NCI-H460 (cell line): Measurements from ENCODE around the gene XYLB. TPM values are rescaled to one million over a fixed set of nuclear protein-coding genes. Genes with fewer than 3 reads are reported as not detected.
"Not testable (repeated sequence)": the region's sequence is repeated elsewhere in the genome, so short reads cannot be mapped to it uniquely, and the experiment has no call there.

ENCODE experiments used
- DNase-seq: peaks from one replicate; pipeline ENCODE4 v3.0.0-alpha.2; 2016; ENCODE audit warnings: low read depth; ENCODE audit errors: extremely low read depth
- total RNA-seq: library from RNA; depleted of rRNA; stranded (reverse); fragments of >200 nt; shearing (Covaris generic); gene quantifications from 2 replicates; pipeline ENCODE4 v1.2.3, GENCODE V29; 2014

Gene XYLB
- total RNA-seq, 1 experiment from 2014 or later: 4.4 TPM

DNA sequence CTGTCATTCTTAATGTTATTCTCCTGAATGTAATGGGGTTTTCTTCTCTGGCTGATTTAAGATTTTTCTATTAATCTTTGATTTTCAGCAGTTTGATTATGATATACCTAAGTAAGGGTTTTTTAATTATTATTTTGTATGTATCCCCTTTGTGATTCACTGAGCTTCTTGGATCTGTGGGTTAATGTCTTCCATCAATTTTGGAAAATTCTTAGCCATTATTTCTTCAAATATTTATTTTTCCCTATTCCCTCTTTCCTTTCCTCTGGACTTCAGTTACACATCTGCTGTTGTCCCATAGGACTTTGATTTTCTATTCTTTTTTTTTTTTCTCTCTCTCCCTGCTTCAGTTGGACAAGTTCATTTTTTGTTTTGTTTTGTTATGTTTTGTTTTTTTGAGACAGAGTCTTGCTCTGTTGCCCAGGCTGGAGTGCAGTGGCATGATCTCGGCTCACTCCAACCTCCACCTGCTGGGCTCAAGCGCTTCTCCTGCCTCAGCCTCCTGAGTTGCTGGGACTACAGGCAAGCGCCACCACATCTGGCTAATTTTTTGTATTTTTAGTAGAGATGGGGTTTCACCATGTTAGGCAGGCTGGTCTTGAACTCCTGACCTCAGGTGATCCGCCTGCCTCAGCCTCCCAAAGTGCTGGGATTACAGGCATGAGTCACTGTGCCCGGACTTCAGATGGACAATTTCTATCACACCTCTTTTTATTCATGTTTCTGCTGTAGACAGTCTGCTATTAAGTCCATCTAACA lies 40.6 kb downstream of the XYLB start:
- DNase-seq: no peak

DNA sequence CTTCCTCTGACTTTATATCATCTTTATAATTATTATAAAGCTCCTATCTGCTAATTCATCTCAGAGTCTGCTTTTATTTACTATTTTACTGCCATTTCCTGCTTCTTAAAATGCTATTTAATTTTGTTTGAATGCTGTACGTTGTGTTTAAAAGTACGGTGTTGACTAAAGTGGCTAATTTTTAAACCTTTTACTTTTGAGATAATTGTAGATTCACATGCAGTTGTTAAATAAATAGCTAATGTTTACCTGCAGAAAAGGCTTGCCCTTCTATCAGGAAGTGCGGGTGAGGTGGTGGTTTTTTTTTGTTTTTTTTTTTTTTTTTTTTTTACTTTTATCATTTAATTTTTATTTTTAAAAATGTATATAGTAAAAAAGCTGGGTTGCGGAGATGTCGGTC lies 41.3 kb downstream of the XYLB start:
- DNase-seq: no peak

DNA sequence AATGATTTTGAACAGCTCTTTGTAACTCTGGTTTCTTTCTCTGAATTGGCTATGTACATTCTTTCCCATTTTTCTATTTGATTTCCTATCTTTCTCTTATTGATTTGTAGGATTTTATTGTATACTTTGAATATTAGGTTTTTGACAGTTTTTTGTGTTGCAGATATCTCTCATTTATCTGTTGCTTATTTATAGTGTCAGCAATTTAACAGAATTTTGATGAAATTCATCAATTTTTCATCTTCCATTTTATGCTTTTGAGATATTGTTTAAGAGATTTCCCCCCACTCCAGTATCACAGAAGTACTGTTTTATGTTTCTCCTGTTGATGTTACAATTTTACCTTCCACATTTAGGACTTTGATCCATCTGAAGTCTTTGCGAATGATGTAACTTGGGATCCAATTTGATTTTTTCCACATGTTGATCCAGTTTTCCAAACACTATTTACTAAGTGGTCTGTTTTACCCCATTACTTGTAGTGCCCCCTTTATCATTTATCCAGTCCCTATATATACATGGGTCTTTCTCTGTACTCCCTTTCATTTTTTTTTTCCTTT lies 46.1 kb downstream of the XYLB start:
- no peak for DNase-seq

DNA sequence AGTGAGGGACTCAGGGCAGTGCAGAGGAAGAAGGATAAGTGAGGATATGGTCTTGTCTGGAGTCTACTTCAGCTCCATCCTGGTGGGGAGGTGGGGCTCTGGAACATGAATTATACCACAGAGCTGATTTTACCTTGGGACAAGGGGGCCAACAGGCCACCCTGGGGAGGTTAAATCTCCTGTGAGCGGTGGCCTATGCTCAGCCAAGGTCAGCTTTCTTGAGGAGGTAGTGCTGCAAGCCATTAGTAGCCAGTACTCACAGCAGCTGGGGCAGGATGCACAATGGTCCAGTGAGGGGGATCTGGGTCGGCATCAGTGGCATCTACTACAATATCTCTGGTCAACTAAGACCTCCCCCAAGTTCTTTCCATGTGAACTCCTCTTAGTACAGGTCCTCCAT lies 49.7 kb downstream of the XYLB start:
- no peak for DNase-seq

DNA sequence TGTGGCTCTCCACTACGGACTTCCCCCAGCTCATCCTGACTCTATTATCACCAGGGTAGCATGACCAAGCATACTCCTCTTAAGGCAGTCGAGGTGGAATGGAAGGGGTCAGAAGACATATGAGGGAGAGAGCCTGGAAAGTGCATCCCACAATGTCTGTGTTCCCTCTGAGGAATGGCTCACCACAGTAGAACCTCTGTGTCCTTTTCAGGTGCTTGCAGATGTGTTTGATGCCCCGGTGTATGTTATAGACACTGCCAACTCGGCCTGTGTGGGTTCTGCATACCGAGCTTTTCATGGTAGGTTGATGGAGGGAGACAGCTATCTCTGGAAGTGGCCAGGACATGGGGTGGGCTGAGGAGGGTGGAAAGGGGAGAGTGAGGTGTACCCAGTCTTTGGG lies 50.3 kb downstream of the XYLB start:
- no peak for DNase-seq

DNA sequence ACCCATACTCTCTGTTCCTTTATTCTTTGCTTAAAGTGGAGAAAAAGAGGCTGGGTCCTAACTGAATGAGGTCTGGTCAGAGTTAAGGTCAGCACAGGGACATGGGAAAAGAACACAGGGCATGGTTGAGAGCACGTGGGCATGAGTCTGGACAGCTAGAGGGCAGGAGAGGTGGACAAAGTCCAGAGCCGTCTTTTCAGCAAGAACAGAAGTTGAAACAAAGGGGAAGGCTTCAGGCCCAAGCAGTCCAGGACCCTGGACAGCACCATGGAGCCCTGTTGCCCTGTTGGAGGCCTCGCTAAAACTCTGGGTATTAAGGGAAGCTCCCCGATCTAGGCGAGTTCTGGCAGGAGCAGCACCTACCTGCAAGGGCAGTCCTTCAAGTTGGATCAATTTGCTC lies 50.7 kb downstream of the XYLB start:
- peak; percentile 1 for DNase-seq

DNA sequence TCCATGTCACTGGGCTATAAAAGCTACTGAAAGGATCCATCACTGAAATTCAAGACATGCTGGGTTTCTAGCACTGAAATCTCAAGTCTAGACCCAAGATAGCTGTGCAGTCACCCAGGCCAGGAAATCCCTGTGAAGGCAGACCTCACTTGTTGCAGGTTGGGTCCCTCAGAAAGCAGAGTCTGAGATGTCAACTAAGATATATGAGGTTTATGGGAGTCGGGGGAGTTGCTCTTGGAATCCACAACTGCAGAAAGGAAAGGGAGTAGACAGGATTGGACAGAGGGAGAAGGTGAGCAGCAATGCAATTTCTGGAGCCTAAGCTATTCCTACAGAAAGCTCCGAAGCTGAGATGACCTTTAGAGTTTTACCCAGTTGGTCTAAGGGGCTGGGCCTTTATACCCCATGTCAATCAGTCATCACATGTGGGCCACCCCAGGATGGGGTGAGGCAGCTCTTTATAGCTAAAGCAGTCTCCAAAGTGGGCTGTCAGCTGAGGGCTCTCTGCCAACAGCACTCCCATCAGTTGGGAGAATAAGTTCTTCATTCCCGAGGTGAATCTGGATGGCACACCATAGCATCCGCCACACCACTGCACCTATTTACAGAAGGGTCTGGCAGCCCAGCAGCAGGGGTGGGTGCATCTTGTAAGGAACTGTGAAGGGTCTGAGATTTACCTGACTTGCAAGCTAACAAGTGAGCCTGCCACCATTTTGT lies 54.8 kb downstream of the XYLB start:
- no peak for DNase-seq

DNA sequence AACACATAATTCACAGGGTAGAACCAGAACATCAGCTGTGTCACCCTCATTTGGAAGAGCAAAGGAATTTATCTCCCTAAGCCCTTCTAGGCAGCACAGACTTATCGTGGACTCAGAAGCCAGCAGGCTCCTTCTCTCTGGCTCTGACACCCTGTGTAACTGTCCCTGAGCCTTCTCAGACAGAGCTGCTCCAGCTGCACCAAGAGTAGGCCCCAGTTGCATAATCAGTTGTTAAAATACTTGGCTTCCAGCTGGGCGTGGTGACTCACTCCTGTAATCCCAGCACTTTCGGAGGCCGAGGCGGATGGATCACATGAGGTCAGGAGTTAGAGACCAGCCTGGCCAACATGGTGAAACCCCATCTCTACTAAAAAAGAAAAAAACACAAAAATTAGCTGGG lies 57.7 kb downstream of the XYLB start:
- no peak for DNase-seq

DNA sequence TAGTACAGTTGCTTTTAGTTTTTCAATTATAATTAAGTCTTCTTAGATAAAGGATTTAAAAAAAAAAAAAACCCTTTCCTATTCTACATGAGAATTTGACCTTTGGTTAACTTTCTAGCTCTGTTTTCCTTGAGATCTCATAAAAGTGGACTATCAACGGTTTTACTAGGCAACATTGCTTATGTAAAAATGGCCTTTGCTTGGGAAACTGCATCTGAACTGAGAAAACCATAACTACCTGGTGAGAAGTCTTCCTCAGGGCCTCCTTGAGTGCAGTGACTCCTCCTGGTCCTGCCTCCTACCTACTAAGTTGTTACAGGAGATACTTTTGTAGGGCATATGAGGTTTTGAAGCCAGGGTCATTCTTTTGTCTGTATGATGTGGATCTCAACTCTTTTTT lies 65.0 kb downstream of the XYLB start:
- no peak for DNase-seq

DNA sequence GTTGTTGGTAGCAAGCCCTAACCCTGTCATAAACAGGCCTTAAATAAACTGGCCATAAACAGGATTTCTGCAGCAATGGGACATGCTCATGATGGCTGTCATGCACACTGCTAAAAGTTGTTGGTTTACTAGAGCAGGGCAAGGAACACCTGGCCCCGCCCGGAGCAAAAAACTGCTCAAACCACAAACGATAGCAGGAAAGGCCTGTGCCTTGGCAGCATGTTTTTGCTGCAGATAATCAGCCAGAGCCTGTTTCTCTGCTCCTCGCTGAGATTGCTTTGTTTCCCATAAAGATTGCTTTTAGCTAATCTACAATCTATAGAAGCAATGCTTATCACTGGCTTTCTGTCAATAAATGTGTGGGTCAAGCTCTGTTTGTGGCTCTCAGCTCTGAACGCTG lies 74.2 kb downstream of the XYLB start:
- DNase-seq: not testable (repeated sequence)

DNA sequence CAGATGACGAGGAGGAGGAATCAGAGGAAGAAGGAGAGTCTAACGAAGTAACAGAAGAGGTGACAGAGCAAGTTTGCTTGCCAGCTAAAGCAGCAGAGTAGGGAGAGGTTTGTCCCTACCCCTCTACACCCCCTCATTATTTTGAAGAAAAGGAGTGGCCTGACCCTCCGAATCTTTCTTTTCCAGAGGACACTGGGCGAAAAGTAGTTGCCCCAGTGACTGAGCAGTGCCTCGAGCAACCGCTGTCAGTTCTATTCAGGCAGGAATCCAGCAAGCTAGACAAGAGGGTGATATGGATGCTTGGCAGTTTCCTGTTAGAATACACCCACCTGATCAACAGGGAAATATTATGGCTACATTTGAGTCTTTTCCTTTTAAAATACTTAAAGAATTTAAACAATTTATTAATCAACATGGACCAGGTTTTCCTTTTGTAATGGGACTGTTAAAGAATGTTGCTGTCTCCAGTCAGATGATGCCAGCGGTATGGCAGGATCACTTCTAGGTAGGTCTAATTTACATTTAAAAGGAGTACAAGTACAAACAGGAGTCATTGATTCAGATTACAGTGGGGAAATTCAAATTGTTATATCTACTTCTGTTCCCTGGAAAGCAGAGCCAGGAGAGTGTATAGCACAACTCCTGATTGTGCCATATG lies 75.2 kb downstream of the XYLB start:
- no peak for DNase-seq

DNA sequence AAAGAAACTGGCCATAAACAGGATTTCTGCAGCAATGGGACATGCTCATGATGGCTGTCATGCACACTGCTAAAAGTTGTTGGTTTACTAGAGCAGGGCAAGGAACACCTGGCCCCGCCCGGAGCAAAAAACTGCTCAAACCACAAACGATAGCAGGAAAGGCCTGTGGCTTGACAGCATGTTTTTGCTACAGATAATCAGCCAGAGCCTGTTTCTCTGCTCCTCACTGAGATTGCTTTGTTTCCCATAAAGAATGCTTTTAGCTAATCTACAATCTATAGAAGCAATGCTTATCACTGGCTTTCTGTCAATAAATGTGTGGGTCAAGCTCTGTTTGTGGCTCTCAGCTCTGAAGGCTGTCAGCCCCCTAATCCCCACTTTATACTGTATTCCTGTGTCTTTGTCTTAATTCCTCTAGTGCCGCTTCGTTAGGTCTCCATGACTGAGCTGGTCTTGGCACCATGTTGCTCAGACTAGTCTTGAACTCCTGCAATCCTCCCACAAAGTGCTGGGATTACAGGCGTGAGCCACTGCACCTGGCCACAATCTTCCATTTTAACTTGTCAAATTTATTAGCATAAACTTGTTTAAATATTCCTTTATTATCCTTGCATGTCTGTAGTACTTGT lies 80.3 kb downstream of the XYLB start:
- DNase-seq: not testable (repeated sequence)

DNA sequence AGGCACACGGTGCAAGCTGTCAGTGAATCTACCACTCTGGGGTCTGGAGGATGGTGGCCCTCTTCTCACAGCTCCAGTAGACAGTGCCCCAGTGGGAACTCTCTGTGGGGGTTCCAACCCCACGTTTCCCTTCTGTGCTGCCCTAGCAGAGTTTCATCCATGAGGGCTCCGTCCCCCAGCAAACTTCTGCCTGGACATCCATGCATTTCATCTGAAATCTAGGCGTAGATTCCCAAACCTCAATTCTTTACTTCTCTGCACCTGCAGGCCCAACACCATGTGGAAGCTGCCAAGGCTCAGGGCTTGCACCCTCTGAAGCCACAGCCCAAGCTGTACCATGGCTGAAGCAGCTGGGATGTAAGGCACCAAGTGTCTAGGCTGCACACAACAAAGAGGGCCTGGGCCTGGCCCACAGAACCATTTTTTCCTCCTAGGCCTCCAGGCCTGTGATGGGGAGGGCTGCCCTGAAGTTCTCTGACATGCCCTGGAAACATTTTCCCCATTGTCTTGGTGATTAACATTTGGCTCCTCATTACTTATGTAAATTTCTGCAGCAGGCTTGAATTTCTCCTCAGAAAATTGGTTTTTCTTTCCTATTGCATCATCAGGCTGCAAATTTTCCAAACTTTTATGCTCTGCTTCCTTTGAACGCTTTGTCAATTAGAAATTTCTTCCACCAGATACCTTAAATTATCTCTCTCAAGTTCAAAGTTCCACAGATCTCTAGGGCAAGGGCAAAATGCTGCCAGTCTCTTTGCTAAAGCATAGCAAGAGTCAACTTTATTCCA lies 86.5 kb downstream of the XYLB start:
- DNase-seq: not testable (repeated sequence)

DNA sequence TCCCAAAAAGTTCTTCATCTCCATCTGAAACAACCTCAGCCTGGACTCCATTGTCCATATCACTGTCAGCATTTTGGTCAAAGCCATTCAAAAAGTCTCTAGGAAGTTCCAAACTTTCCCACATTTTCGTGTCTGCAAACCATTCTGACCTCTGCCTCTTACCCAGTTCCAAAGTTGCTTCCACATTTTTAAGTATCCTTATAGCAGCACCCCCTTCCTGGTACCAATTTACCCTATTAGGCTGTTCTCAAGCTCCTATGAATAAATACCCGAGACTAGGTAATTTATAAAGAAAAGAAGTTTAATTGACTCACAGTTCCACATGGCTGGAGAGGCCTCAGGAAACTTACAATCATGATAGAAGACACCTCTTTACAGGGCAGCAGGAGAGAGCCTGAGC lies 87.1 kb downstream of the XYLB start:
- not testable (repeated sequence) for DNase-seq

DNA sequence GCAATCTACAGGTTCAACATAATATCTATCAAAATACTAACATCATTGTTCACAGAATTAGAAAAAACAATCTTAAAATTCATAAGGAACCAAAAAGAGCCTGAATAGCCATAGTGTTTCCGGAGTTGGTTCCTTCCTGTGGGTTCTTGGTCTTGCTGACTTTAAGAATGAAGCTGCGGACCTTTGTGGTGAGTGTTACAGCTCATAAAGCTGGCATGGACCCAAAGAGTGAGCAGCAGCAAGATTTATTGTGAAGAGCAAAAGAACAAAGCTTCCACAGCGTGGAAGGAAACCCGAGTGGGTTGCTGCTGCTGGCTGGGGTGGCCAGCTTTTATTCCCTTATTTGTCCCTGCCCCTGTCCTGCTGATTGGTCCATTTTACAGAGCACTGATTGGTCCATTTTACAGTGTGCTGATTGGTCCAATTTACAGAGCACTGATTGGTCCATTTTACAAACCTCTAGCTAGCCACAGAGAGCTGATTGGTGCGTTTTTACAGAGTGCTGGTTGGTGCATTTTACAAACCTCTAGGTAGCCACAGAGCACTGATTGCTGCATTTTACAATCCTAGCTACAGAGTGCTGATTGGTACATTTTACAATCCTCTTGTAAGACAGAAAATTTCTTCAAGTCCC lies 92.0 kb downstream of the XYLB start:
- DNase-seq: not testable (repeated sequence)

DNA sequence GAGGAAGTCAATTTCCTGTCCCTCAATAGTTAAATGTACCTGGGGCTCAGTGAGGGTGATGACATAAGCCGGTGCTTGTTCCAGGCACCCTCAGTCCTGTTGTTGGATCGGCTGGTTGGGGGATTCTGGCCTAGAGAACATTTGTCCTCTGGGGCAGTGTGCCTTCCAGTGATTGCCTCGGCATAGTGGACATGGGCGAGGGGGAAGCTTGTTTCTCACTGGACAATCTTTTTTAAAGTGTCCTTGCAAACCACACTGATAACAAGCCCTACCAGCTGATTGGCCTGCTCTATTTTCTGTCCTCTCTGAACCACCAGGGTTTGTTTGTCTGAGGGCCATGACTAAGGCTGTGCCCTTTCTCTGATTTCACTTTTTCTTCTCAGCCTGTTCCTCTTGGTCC lies 96.6 kb downstream of the XYLB start:
- not testable (repeated sequence) for DNase-seq

DNA sequence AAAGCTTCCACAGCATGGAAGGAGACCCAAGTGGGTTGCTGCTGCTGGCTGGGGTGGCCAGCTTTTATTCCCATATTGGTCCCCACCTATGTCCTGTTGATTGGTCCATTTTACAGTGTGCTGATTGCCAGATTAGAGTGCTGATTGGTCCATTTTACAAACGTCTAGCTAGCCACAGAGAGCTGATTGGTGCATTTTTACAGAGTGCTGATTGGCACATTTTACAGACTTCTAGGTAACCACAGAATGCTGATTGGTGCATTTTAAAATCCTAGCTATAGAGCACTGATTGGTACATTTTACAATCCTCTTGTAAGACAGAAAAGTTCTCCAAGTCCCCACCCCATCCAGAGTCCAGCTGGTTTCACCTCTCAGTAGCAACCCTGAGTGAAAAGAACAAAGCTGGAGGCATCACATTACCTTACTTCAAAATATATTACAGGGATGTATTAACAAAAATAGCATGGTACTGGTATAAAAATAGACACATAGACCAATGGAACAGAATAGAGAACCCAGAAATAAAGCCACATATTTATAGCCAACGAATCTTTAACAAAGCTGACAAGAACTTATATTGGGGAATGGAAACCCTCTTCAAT lies 99.6 kb downstream of the XYLB start:
- no peak for DNase-seq

DNA sequence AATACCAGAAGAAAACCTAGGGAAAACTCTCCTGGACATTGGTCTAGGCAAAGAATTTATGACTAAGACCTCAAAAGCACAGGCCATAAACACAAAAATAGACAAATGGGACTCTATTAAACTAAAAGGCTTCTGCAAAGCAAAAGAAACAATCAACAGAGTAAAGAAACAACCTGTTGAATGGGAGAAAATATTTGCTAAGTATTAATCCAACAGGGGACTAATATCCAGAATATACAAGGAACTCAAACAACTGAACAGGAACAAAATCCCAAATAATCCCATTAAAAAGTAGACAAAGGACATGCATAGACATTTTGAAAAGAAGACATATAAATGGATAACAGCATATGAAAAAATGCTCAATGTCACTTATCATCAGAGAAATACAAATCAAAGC lies 100.2 kb downstream of the XYLB start:
- no peak for DNase-seq

DNA sequence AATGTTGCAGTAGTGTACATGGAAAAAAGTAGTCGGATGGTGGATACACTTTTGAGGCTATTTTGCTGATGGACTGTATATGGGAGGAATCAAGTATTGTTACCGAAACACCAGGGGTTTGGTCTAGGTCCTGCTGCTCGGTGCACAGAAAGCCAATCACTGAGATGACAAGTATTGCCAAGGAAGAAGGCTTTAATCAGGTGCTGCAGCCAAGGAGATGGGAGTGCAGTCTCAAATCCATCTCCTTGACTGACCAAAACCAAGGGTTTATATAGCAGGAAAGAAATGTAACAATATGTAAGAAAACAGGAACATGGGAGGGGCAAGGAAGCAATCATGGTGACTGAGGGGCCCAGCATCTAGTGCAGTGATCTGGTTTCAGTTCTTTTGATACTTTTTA lies 104.3 kb downstream of the XYLB start:
- no peak for DNase-seq
